Measurements from ENCODE around the gene FAAP20. TPM values are rescaled to one million over a fixed set of nuclear protein-coding genes. Genes with fewer than 3 reads are reported as not detected.

The FAAP20 gene
- total RNA-seq, 1 donor = 24.8 TPM

GRCh38 chr1:2197707-2198165, 3.2 kb upstream of the FAAP20 start:
- DNase-seq (ENCODE audit: low read depth in 2 of 3, low spot score in 2 of 3) = no peak

- no peak for DNase-seq (ENCODE audit: low read depth in 2 of 3, low spot score in 2 of 3)
These were observed 2.5 kb upstream of the FAAP20 start for GRCh38 chr1:2196901-2197638.

- DNase-seq (ENCODE audit: low read depth in 2 of 3, low spot score in 2 of 3) = no peak
These were observed 1.2 kb upstream of the FAAP20 start for GRCh38 chr1:2195785-2196184.

- peak; percentile 83 to 87 (median 84) for DNase-seq (ENCODE audit: low read depth in 2 of 3, low spot score in 2 of 3)
These were observed 514 bp upstream of the FAAP20 start for GRCh38 chr1:2194898-2195673.

- no peak for DNase-seq (ENCODE audit: low read depth in 2 of 3, low spot score in 2 of 3)
These were observed 874 bp downstream of the FAAP20 start for GRCh38 chr1:2193514-2194281.

GRCh38 chr1:2192031-2192995, 2.3 kb downstream of the FAAP20 start:
- no peak for DNase-seq (ENCODE audit: low read depth in 2 of 3, low spot score in 2 of 3)

- no peak for DNase-seq (ENCODE audit: low read depth in 2 of 3, low spot score in 2 of 3)
These were observed 4.0 kb downstream of the FAAP20 start for GRCh38 chr1:2190491-2190976.

- DNase-seq (ENCODE audit: low read depth in 2 of 3, low spot score in 2 of 3) = peak in 2 of 3 donors; percentile 78 to 90
These were observed 4.8 kb downstream of the FAAP20 start for GRCh38 chr1:2189459-2190425.

- no peak for DNase-seq (ENCODE audit: low read depth in 2 of 3, low spot score in 2 of 3)
These were observed 6.2 kb downstream of the FAAP20 start for GRCh38 chr1:2188336-2188735.

- no peak for DNase-seq (ENCODE audit: low read depth in 2 of 3, low spot score in 2 of 3)
These were observed 7.0 kb downstream of the FAAP20 start for GRCh38 chr1:2187619-2188018.

GRCh38 chr1:2186901-2187300, 7.7 kb downstream of the FAAP20 start:
- DNase-seq (ENCODE audit: low read depth in 2 of 3, low spot score in 2 of 3) = no peak

GRCh38 chr1:2185880-2186855, 8.4 kb downstream of the FAAP20 start:
- DNase-seq (ENCODE audit: low read depth in 2 of 3, low spot score in 2 of 3) = no peak

- no peak for DNase-seq (ENCODE audit: low read depth in 2 of 3, low spot score in 2 of 3)
These were observed 9.6 kb downstream of the FAAP20 start for GRCh38 chr1:2184934-2185333.

- no peak for DNase-seq (ENCODE audit: low read depth in 2 of 3, low spot score in 2 of 3)
These were observed 10.0 kb downstream of the FAAP20 start for GRCh38 chr1:2184531-2184930.

- no peak for DNase-seq (ENCODE audit: low read depth in 2 of 3, low spot score in 2 of 3)
These were observed 10.6 kb downstream of the FAAP20 start for GRCh38 chr1:2183937-2184334.

GRCh38 chr1:2182376-2182775, 12.2 kb downstream of the FAAP20 start:
- DNase-seq (ENCODE audit: low read depth in 2 of 3, low spot score in 2 of 3) = no peak

- no peak for DNase-seq (ENCODE audit: low read depth in 2 of 3, low spot score in 2 of 3)
These were observed 12.8 kb downstream of the FAAP20 start for GRCh38 chr1:2181752-2182151.

- no peak for DNase-seq (ENCODE audit: low read depth in 2 of 3, low spot score in 2 of 3)
These were observed 13.3 kb downstream of the FAAP20 start for GRCh38 chr1:2181271-2181670.
